HUES48 (cell line): ENCODE measurements around the gene SLC25A25.
"Not testable (repeated sequence)": the region's sequence is repeated elsewhere in the genome, so short reads cannot be mapped to it uniquely, and the experiment has no call there.

Source experiments
- H3K27ac ChIP-seq: one replicate; pipeline ENCODE4 v1.7.0; 2013; ENCODE audit warnings: low read depth, low read length, inconsistent platforms
- H3K27me3 ChIP-seq: 2 replicates; pipeline ENCODE4 v1.6.1; 2013; ENCODE audit warnings: mild to moderate bottlenecking, low read length; ENCODE audit not compliant: control insufficient read depth, insufficient read depth
- H3K36me3 ChIP-seq: 2 replicates; pipeline ENCODE4 v1.6.1; 2013; ENCODE audit warnings: low read length; ENCODE audit not compliant: control insufficient read depth, insufficient read depth
- H3K4me1 ChIP-seq: 2 replicates; pipeline ENCODE4 v1.6.1; 2013; ENCODE audit warnings: mild to moderate bottlenecking, low read length; ENCODE audit not compliant: control insufficient read depth, insufficient read depth
- H3K4me3 ChIP-seq: 2 replicates; pipeline ENCODE4 v1.5.1; 2013; ENCODE audit warnings: mild to moderate bottlenecking, low read depth, low read length
- H3K9ac ChIP-seq: 2 replicates; pipeline ENCODE4 v1.6.1; 2013; ENCODE audit warnings: mild to moderate bottlenecking, low read depth, low read length, moderate library complexity
- H3K9me3 ChIP-seq: 2 replicates; pipeline ENCODE4 v1.6.1; 2013; ENCODE audit warnings: low read length; ENCODE audit not compliant: control insufficient read depth, insufficient read depth

SLC25A25 gene

DNA sequence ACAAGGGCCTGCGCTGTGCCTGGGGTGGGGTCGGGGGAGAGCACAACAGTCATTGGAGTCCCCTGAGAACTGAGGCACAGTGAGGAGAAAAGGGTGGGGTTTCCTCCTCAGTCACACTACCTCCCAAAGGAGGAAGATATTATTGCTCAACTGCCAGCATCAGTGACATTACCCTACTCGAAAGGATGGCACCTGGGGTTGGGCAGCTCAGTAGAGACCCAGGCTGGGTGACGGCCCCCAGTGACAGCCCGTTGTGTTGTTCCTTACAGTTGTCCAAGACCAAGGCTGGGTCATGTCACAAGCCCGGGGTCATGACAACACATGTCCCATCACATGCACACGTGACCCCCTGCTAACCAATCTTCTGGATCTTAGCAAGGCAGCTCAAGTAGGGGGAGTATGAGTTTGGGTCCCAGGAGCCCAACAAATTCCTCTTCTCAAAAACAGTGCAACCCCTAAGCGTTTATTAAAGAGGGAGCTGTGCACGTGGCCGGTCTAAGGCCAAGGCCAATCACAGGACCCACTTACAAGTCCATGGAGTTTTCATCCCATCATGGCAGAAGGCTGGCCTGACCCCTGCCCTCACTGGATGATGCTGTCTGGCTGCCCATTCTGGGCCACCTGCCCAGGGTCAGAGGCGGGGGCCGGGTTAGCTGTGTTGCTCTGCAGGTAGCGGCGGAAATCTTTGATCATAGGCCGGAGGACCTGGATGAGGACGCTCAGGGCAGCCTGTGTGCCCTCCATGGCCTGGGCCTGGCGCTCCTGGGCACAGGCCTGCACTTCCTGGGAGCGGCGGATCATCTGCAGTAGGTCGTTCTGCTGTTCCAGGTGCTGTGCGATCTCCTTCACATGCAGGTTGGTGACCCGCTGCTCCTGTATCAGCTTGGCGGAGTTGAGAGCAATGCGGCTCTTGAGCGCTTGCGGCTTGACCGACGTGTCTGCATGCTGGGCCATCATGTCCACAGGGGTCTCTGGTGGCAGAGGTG, 4.9 kb upstream of the SLC25A25 start:
- Histone ChIP-seq H3K36me3 (peaks cover 12% of the 10 kb centered on the region), H3K27me3 (no peaks in the 10 kb centered on the region), H3K4me1 (peaks cover 7% of the 10 kb centered on the region; the same call in 1 of the 2 replicates), H3K27ac (no peak overlapping the region), H3K9ac (no peak overlapping the region), H3K9me3 (no peaks in the 10 kb centered on the region), H3K4me3 (no peak overlapping the region)

DNA sequence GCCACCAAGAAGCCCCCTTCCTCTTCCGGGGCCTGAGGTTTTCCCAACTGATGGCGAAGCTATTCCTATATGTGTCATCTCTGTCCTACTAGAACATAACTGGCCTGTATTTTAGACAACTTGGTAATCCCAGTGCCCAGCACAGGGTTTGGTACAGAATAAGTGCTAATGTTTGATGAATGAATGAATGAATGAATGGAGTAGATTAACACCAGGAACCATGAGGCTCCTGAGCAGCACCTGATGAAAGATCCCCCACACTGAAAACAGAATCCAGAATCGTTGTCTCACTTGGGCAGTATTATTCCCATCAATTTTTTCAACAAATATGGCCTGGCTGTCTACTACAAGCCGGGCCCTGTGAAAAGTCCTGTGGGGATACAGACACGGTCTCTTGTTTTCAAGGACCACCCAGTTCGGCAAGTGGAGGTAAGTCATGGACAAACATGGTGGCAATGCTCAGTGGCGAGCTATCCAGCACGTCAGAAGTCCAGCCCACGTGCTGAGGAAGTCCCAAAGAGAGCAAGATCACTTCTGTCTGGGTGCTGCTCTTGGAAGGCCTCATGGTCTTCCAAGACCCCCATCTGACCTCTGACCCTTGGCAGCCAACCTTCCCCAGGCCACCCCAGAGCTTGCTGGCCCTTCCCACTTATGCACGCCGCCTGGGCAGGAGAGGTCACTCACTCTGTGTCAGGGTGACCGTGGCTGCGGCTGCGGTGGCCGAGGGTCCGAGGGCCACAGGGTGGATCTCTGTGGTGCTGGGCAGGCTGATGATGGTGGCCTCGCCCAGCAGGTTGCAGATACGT, 1.9 kb upstream of the SLC25A25 start:
- Histone ChIP-seq H3K9me3 (no peaks in the 10 kb centered on the region), H3K27me3 (no peaks in the 10 kb centered on the region), H3K9ac (no peak overlapping the region), H3K27ac (no peak overlapping the region), H3K4me1 (peaks cover 10% of the 10 kb centered on the region; the same call in 1 of the 2 replicates), H3K4me3 (no peak overlapping the region), H3K36me3 (peaks cover 12% of the 10 kb centered on the region)

DNA sequence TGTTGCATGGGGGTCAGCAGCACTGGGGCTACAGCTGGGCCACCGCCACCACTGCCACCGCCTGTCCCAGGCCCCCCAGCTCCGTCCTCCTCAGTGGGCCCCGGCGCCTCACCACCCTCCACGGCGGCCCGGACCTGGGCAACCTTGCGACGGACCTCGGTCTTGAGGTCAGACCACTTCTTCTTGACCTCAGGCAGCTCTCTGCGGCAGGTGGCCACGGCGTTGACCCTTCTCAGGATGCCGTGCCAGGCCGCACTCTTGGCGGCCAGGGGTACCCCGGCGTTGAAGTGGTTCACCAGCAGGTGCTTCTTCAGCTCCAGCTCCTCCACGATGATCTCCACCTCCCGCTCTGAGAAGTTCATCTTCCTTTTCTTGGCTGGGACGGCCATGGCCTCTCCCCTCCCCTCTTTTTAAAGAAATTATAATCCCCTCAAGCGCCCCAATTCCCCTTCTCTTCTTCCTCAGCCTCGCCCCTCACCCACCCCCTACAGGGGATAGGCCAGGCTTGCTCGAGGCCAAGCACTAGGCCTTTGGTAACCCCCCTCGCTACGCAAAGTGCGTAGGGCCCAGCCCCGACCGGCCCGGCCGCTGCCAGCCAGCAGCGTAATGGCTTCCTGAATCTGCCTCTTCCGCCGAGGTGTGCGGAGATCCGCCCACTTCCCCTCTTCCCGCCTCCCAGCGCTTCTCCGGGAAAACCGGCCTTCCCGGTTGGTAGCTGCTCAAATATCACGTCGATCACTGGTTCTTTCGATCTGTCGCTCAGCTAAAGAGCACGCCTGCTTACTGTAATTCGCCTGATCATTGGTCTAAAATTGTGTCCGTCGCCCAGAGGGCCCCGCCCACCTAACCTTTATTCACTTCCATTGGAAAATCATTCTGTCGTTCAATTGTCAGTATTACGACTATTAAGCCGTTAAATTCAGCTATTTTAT, 1.1 kb upstream of the SLC25A25 start, which contains the start of gene NAIF1:
Gene NAIF1 (minus strand): TSS at position 608 of the 932 bp plus-strand sequence. CDS start 219 bp downstream, at position 389.
- H3K4me1 ChIP-seq, result peaks cover 13% of the 10 kb centered on the region

DNA sequence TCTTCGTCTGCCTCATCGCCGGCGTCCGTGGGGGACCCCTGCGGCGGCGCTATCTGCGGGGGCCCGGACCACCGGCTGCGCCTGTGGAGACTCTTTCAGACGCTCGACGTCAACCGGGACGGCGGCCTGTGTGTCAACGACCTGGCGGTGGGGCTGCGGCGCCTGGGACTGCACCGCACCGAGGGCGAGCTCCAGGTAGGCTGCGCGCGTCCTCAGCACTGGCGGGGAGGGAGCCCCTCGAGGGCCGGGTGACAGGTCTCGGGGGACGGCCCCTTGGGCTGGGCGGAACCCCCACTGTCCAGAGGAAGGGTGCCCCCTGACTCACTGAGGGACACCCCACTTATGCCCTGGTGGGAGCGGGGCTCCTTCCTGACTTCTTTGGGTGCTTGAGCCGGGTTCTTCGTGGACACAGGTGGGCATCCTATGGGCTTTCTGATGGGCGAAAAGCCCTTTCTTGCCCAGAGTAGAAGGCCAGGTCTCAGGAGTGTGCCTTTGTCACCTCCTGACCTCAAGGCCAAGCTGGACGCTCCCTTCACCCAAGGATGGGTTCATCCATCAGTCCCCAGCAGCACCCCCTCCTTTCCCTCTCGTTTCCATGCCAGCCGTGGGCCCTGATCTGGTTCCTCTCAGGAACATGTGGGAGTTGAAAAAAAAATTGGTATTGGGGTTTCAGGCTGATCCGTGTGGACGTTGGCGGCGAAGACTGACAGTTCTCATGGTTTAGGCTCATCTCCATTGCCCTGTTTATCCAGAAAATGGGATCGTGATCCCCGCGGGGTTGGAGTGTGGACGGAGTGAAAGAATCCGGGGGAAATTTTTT, 564 bp downstream of the SLC25A25 start:
- peak overlapping the region; percentile 81 for H3K27ac ChIP-seq
- H3K27me3 ChIP-seq, result no peaks in the 10 kb centered on the region
- peak overlapping the region; percentile 29; the same call in 1 of the 2 replicates for H3K9ac ChIP-seq
- peaks cover 26% of the 10 kb centered on the region for H3K4me1 ChIP-seq
- peak overlapping the region; percentile 81 for H3K4me3 ChIP-seq
- no peaks in the 10 kb centered on the region for H3K36me3 ChIP-seq
- H3K9me3 ChIP-seq, result no peaks in the 10 kb centered on the region

More for the DNA sequence above, 1.1 kb upstream of the SLC25A25 start, which contains the start of gene NAIF1:
- H3K27me3 ChIP-seq, result no peaks in the 10 kb centered on the region
- H3K36me3 ChIP-seq, result peaks cover 8% of the 10 kb centered on the region
- peak within 1 kb of the TSS; percentile 94 for H3K27ac ChIP-seq
- H3K4me3 ChIP-seq, result peak within 1 kb of the TSS; percentile 85
- no peaks in the 10 kb centered on the region for H3K9me3 ChIP-seq
- H3K9ac ChIP-seq, result peak within 1 kb of the TSS; percentile 80

DNA sequence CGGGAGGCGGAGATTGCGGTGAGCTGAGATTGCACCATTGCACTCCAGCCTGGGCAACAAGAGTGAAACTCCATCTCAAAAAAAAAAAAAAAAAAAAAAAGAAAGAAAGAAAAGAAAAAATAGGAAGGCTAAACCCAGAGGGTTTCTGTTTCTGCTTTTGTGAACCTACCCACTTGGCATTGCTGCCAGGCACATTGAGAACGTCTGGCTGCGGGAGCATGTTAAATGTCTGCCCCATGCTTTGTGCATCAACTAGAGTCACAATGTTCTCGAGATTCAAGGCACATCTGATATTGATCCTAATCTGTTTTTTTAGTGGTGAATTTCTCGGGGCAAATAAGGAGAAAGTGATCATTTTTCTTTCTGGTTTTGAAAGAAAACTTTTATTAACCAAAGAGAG, 2.8 kb downstream of the SLC25A25 start:
- Histone ChIP-seq H3K9me3 (no peaks in the 10 kb centered on the region), H3K4me1 (peaks cover 26% of the 10 kb centered on the region), H3K36me3 (no peaks in the 10 kb centered on the region), H3K9ac (no peak overlapping the region), H3K4me3 (no peak overlapping the region), H3K27ac (no peak overlapping the region), H3K27me3 (no peaks in the 10 kb centered on the region)

DNA sequence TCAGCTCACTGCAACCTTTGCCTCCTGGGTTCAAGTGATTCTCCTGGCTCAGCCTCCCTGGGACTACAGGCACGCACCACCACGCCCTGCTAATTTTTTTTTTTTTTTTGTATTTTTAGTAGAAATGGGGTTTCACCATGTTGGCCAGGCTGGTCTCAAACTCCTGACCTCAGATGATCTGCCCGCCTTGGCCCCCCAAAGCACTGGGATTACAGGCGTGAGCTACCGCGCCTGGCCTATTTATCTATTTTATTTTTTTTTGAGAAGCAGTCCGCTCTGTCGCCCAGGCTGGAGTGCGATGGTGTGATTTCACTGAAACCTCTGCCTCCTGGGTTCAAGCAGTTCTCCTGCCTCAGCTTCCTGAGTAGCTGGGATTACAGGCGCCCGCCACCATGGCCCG, 3.4 kb downstream of the SLC25A25 start:
- H3K36me3 ChIP-seq, H3K9ac ChIP-seq, H3K4me3 ChIP-seq, H3K27ac ChIP-seq, H3K9me3 ChIP-seq, H3K27me3 ChIP-seq: not testable (repeated sequence)
- peaks cover 24% of the 10 kb centered on the region for H3K4me1 ChIP-seq

DNA sequence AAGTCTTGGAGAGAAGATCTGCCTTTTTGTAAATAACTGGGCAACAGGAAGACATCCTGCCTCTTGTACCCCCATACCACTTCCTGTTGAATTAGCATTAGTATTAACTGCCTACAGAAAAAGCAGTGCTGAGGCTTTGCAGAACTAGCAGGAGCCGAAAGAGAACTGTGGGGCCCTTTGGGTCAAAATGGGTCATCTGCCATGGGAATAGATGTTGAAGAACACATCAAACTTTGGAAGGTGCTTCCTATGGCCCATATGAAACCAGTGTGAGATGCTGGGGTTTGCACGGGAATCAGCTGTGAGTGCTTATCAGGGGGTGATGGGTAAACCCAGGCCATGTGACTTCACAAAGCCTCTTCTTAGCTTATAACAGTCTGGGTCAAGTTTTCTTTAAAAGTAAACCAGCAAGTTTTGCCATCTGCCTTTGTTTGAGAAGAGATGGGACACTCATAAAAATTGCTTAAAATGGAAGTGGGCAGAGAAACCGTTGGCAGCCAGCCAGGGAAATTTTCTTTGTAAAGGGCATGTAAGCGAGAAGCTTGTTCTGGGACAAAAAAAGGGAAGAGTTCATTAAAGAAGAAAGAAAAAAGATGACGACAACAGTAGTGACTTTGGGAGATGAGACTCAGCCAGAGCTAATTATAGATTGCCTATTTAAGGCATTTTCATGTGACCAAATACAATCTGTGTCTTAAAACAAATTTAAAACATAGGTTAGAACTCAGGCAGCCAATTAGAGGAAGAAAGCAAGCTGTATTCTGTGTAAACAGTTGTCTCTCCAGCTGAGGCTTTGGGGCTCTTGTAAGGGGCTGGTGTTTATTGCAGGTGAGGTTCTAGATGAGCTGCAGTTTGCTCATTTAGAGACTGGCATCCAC, 4.4 kb downstream of the SLC25A25 start:
- peaks cover 19% of the 10 kb centered on the region for H3K4me1 ChIP-seq
- H3K9ac ChIP-seq, result no peak overlapping the region
- H3K27me3 ChIP-seq, result no peaks in the 10 kb centered on the region
- no peaks in the 10 kb centered on the region for H3K36me3 ChIP-seq
- H3K27ac ChIP-seq, result peak overlapping the region; percentile 39
- no peaks in the 10 kb centered on the region for H3K9me3 ChIP-seq
- no peak overlapping the region for H3K4me3 ChIP-seq

DNA sequence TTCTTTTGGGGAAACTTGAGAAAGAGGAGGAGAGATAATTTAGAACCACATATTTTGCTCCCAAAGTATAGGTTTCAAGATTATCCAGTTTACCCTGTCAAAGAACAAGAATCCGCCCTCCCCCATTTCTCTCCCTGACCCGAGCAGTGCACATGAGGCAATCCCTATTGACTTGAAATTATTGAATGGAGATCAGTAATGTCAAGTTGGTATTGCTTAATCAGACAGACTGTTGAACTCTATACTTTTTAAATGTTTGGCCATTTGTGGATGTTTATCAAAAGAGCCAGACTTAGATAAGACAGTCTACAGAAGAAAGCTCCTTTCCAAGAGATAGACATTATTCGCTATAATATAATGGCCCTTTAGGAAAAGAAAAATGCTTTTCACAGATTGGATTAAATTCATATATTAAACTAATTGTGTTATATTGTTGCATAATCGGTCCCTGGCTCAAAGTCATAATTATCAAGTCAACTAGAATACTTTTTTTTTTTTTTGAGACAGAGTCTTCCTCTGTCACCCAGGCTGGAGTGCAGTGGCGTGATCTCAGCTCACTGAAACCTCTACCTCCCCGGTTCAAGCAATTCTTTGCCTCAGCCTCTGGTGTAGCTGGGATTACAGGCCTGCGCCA, 5.3 kb downstream of the SLC25A25 start:
- Histone ChIP-seq H3K9ac (no peak overlapping the region), H3K4me3 (no peak overlapping the region), H3K4me1 (peaks cover 21% of the 10 kb centered on the region), H3K27me3 (no peaks in the 10 kb centered on the region), H3K9me3 (no peaks in the 10 kb centered on the region), H3K36me3 (no peaks in the 10 kb centered on the region), H3K27ac (no peak overlapping the region)
